Measurements from ENCODE around the gene AKR1C1. TPM values are rescaled to one million over a fixed set of nuclear protein-coding genes. Genes with fewer than 3 reads are reported as not detected.
"Not testable (repeated sequence)": the region's sequence is repeated elsewhere in the genome, so short reads cannot be mapped to it uniquely, and the experiment has no call there.

AKR1C1 gene
- total and polyA plus RNA-seq, 2 of the 13 experiments (the other 11 are each of a cell fraction or from before 2014, with no cell fraction given): 948 to 2,238 TPM

DNA sequence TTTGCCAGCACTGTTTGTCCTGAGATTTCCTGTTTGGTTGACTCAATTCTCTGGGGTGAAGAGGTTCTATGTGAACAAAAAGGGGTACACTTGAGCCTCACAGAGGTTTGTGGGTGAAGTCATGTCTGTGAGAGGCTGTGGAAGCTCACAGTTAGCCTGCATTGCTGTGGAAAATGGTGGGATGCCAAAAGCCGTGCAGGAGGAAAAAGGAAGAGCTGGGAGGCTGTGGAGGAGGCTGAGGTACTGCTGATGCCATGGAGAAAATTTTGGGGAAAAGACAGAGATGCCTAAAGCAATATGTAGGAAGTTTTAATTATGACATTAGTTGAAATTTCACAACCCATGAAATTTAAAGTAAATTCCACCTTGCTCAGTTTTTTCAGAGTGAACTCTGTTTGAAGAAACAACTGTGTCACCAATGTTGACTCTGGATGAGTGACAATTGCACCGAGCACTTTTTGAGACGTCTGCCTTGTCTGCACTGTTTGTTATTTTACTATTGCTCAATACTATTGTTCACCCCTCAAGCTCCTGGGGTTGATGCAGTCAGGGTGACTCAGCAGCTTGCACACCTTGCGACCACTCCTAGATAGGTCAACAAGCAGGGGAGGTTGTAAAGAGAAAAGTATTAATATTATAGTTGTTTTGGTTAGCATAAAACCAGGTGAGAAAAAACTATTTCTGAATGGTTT lies 45.8 kb downstream of the AKR1C1 start (continued):
- TF ChIP-seq, protein P1, sequence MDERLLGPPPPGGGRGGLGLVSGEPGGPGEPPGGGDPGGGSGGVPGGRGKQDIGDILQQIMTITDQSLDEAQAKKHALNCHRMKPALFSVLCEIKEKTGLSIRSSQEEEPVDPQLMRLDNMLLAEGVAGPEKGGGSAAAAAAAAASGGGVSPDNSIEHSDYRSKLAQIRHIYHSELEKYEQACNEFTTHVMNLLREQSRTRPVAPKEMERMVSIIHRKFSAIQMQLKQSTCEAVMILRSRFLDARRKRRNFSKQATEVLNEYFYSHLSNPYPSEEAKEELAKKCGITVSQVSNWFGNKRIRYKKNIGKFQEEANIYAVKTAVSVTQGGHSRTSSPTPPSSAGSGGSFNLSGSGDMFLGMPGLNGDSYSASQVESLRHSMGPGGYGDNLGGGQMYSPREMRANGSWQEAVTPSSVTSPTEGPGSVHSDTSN (CRISPR knock-in tag; IDR thresholded peaks at IDR 0.05): peak; percentile 62; the same call in 1 of the 2 replicates
- TF ChIP-seq ZEB1 (IDR thresholded peaks at IDR 0.05; ENCODE audit: insufficient replicate concordance, low read depth) (peak; percentile 60), FOXO1 (CRISPR knock-in tag; IDR thresholded peaks at IDR 0.05) (peak; percentile 80; the same call in 1 of the 2 replicates), KLF6 (CRISPR knock-in tag; IDR thresholded peaks at IDR 0.05) (peak; percentile 29; the same call in 1 of the 2 replicates), SOX5 (CRISPR knock-in tag; IDR thresholded peaks at IDR 0.05; ENCODE audit: borderline replicate concordance) (peak; percentile 99), HDAC2 (CRISPR knock-in tag; IDR thresholded peaks at IDR 0.05) (peak; percentile 72), RXRA (CRISPR knock-in tag; IDR thresholded peaks at IDR 0.05) (peak; percentile 48; the same call in 1 of the 2 replicates), PPARG (CRISPR knock-in tag; conservative IDR thresholded peaks at IDR 0.05) (peak; percentile 46), GATA4 (IDR thresholded peaks at IDR 0.05; ENCODE audit: borderline replicate concordance, low read depth) (peak; percentile 20; the same call in 1 of the 2 replicates), FOSL1 (CRISPR knock-in tag; IDR thresholded peaks at IDR 0.05; ENCODE audit: borderline replicate concordance) (peak; percentile 41; the same call in 1 of the 2 replicates), HOXA3 (CRISPR knock-in tag; IDR thresholded peaks at IDR 0.05) (peak; percentile 48; the same call in 1 of the 2 replicates), ZNF205 (CRISPR knock-in tag; IDR thresholded peaks at IDR 0.05) (peak; percentile 60; the same call in 1 of the 2 replicates), HNF1A (IDR thresholded peaks at IDR 0.05; ENCODE audit: low read depth) (peak; percentile 63; the same call in 1 of the 2 replicates), HNF1A (CRISPR knock-in tag; IDR thresholded peaks at IDR 0.05; ENCODE audit: borderline replicate concordance) (peak; percentile 27; the same call in 1 of the 2 replicates), EP300 (IDR thresholded peaks at IDR 0.05; ENCODE audit: low read depth in 2 of 2, low read length in 2 of 2) (peak; percentile 29 to 93; a peak in 2 of 4 replicates), EP300 (CRISPR knock-in tag; IDR thresholded peaks at IDR 0.05; ENCODE audit: borderline replicate concordance) (peak; percentile 88), CREM (IDR thresholded peaks at IDR 0.05) (peak; percentile 73), NR2F1 (CRISPR knock-in tag; IDR thresholded peaks at IDR 0.05) (0 out of 4 replicates have a peak, but pooled peaks of 1 of the 2 experiments have one; percentile 35), CEBPB (IDR thresholded peaks at IDR 0.05; ENCODE audit: borderline replicate concordance, low read depth, low read length) (peak; percentile 96), YEATS4 (CRISPR knock-in tag; IDR thresholded peaks at IDR 0.05; ENCODE audit: borderline replicate concordance) (peak; percentile 28; the same call in 1 of the 2 replicates)
- TF ChIP-seq, protein P2, sequence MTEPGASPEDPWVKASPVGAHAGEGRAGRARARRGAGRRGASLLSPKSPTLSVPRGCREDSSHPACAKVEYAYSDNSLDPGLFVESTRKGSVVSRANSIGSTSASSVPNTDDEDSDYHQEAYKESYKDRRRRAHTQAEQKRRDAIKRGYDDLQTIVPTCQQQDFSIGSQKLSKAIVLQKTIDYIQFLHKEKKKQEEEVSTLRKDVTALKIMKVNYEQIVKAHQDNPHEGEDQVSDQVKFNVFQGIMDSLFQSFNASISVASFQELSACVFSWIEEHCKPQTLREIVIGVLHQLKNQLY (CRISPR knock-in tag; IDR thresholded peaks at IDR 0.05): peak; percentile 60; the same call in 1 of the 2 replicates
- not testable (repeated sequence) for TF ChIP-seq CREM (CRISPR knock-in tag; IDR thresholded peaks at IDR 0.05)
- TF ChIP-seq, protein P3, sequence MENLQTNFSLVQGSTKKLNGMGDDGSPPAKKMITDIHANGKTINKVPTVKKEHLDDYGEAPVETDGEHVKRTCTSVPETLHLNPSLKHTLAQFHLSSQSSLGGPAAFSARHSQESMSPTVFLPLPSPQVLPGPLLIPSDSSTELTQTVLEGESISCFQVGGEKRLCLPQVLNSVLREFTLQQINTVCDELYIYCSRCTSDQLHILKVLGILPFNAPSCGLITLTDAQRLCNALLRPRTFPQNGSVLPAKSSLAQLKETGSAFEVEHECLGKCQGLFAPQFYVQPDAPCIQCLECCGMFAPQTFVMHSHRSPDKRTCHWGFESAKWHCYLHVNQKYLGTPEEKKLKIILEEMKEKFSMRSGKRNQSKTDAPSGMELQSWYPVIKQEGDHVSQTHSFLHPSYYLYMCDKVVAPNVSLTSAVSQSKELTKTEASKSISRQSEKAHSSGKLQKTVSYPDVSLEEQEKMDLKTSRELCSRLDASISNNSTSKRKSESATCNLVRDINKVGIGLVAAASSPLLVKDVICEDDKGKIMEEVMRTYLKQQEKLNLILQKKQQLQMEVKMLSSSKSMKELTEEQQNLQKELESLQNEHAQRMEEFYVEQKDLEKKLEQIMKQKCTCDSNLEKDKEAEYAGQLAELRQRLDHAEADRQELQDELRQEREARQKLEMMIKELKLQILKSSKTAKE (CRISPR knock-in tag; IDR thresholded peaks at IDR 0.05; ENCODE audit: borderline replicate concordance): peak; percentile 54

All from HepG2 (cell line).